GM10248 (cell line): ENCODE data around the gene CNN3.

Experiments
- CTCF ChIA-PET: fragments of 300-600 bp; sonication (Branson Sonifier 250); formaldehyde crosslinking; extraction: SDS; loops from one replicate; lab custom pipeline; 2021; ENCODE audit warnings: antibody characterized with exemption; lab: Yijun Ruan, JAX
- POLR2A ChIA-PET: fragments of 350-650 bp; sonication (Branson Sonifier 250); formaldehyde crosslinking; extraction: SDS; loops from one replicate; lab custom pipeline; 2020; ENCODE audit warnings: antibody characterized with exemption; lab: Yijun Ruan, JAX
- DNase-seq: peaks from one replicate; pipeline ENCODE4 v3.0.0; 2012; ENCODE audit errors: extremely low spot score
- TF ChIP-seq, protein P1 (sequence below): IDR thresholded peaks from 2 replicates; pipeline ENCODE4 v1.5.1; 2012; ENCODE audit warnings: mild to moderate bottlenecking, low read depth; ENCODE audit errors: extremely low read depth, missing control alignments, control extremely low read depth

Gene CNN3

GRCh38 chr1:94858276-94858675 lies 68.6 kb downstream of the CNN3 start:
- POLR2A ChIA-PET, result no interaction called here

GRCh38 chr1:94856868-94857267 lies 70.0 kb downstream of the CNN3 start:
- no peak for DNase-seq
- ChIA-PET CTCF (interaction anchor here (0.9 to 7.2 kb wide), 6 partner anchors 11 to 262 kb away, joined by 3 to 116 read pairs (median 11); no protein-coding TSS in a partner anchor), POLR2A (no interaction called here)
- TF ChIP-seq, protein P1, sequence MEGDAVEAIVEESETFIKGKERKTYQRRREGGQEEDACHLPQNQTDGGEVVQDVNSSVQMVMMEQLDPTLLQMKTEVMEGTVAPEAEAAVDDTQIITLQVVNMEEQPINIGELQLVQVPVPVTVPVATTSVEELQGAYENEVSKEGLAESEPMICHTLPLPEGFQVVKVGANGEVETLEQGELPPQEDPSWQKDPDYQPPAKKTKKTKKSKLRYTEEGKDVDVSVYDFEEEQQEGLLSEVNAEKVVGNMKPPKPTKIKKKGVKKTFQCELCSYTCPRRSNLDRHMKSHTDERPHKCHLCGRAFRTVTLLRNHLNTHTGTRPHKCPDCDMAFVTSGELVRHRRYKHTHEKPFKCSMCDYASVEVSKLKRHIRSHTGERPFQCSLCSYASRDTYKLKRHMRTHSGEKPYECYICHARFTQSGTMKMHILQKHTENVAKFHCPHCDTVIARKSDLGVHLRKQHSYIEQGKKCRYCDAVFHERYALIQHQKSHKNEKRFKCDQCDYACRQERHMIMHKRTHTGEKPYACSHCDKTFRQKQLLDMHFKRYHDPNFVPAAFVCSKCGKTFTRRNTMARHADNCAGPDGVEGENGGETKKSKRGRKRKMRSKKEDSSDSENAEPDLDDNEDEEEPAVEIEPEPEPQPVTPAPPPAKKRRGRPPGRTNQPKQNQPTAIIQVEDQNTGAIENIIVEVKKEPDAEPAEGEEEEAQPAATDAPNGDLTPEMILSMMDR, result no peak

More at GRCh38 chr1:94858276-94858675, 68.6 kb downstream of the CNN3 start:
- no peak for DNase-seq
- TF ChIP-seq, protein P1, result no peak
- CTCF ChIA-PET, result interaction anchor here (3.4 kb wide), 1 partner anchor 185 kb away, joined by 16 read pairs; no protein-coding TSS in a partner anchor

DNA sequence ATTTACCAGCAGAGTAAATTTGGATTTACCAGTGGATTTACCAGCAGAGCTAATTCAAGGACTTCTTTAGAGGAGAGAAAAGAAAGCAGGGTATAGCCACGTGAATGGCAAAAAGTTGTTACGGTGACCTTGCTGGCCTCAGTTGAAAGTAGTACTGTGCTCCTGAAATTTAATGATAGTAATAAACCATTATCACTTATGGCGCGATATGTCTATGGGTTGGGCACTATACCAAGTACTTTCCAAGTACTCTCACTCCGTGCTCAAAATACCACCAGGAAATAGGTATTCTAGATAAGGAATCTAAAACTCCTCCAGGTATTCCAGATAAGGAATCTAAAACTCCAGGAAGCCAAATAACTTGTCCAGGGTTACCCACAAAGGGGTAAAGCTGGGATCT lies 70.9 kb downstream of the CNN3 start:
- POLR2A ChIA-PET, result no interaction called here

GRCh38 chr1:94855307-94855700 lies 71.6 kb downstream of the CNN3 start:
- ChIA-PET CTCF (interaction anchor here (0.7 to 7.2 kb wide), 20 partner anchors 9 to 391 kb away, joined by 3 to 116 read pairs (median 10); partner anchors contain the start of gene RWDD3), POLR2A (no interaction called here)
- DNase-seq, result no peak
- TF ChIP-seq, protein P1, result no peak

More for the DNA sequence above, 70.9 kb downstream of the CNN3 start:
- no peak for DNase-seq
- CTCF ChIA-PET, result interaction anchor here (1.3 to 7.2 kb wide), 7 partner anchors 8 to 232 kb away, joined by 3 to 116 read pairs (median 50); no protein-coding TSS in a partner anchor
- TF ChIP-seq, protein P1, result no peak

DNA sequence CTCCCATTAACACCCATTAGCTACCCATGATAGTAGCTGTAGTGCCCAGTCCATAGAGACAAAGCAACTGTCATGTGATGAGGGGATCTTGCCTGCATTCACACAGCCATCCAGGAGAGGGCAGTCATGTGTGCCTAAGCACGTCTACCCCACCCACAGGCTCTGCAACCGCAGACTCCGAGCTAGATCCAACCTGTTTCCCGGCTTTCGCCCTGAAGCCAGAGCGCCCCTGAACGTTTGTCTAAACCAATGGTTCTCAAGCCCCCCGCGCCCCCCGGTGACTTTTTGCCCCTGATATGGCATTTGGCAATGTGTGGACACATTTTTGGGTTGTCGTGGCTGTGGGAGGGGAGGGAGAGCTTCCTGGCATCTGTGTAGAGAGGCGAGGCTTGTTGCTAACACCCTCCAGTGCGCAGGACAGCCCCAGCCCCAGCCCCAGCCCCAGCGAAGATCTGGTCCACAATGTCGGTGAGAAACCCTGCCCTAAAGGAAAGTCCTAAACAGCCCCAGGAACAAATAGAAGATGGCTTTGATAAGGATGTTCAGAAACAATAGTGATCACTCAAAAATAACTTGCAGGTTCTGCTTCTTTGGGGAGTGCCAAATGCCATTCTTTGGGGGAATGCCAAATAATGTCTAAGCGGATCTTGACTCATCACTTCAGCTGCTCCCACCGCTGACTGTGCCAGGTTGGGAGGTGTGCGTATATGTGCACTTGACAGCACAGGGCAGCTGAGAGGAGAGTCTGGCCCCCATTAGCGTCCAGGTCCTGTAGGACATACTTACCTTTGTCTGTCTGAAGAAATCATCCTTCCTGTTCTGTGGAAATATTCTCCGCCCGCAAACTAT lies 72.2 kb downstream of the CNN3 start:
- TF ChIP-seq, protein P1, result peak; percentile 92
- POLR2A ChIA-PET, result interaction anchor here (0.9 kb wide), 1 partner anchor 189 kb away, joined by 4 read pairs; no protein-coding TSS in a partner anchor
- CTCF ChIA-PET, result interaction anchor here (0.6 to 7.2 kb wide), 58 partner anchors 9 to 816 kb away, joined by 3 to 116 read pairs (median 4); partner anchors contain the start of genes ALG14 and RWDD3
- DNase-seq, result peak; percentile 87

GRCh38 chr1:94852788-94853187 lies 74.1 kb downstream of the CNN3 start:
- CTCF ChIA-PET, result interaction anchor here (2.1 to 7.2 kb wide), 7 partner anchors 11 to 192 kb away, joined by 4 to 116 read pairs (median 50); no protein-coding TSS in a partner anchor
- POLR2A ChIA-PET, result no interaction called here
- TF ChIP-seq, protein P1, result no peak
- no peak for DNase-seq
